ENCODE results near the gene DDX49.
A peak's percentile ranks its signal among the peaks of the same experiment; 100 is the strongest.
"Not testable (repeated sequence)": the region's sequence is repeated elsewhere in the genome, so short reads cannot be mapped to it uniquely, and the experiment has no call there.

DDX49 gene

GRCh38 chr19:18917593-18917992 is 1.9 kb upstream of the DDX49 start:
- Mint-ChIP-seq H3K4me1 (ENCODE audit: low read depth) (peaks cover 45% of the 10 kb centered on the region), H3K27ac (peak overlapping the region; percentile 58), H3K4me3 (peak overlapping the region; percentile 99)
- not testable (repeated sequence) for H3K9me3 Mint-ChIP-seq (ENCODE audit: low read depth); H3K36me3 Mint-ChIP-seq; H3K27me3 Mint-ChIP-seq

DNA sequence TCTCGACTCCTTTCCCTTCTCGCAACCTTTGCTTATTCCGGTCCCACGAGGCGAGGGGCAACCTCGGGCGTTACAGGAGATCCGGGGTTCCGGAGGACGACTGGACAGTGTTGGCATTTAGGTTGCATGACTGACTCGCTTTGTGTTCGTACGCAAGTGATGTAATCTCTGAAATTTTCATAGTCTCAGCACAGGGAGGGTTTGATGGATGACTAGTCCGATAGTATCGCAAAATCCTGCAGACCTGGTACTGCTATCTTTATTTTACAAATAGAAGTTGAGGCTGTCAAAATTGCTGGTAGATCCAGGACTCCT is 342 bp downstream of the DDX49 start:
- H3K27me3 Mint-ChIP-seq = no peaks in the 10 kb centered on the region
- H3K27ac Mint-ChIP-seq = peak overlapping the region; percentile 97
- H3K4me3 Mint-ChIP-seq = peak overlapping the region; percentile 99
- H3K9me3 Mint-ChIP-seq (ENCODE audit: low read depth) = no peaks in the 10 kb centered on the region
- no peaks in the 10 kb centered on the region for H3K36me3 Mint-ChIP-seq
- H3K4me1 Mint-ChIP-seq (ENCODE audit: low read depth) = peaks cover 39% of the 10 kb centered on the region

DNA sequence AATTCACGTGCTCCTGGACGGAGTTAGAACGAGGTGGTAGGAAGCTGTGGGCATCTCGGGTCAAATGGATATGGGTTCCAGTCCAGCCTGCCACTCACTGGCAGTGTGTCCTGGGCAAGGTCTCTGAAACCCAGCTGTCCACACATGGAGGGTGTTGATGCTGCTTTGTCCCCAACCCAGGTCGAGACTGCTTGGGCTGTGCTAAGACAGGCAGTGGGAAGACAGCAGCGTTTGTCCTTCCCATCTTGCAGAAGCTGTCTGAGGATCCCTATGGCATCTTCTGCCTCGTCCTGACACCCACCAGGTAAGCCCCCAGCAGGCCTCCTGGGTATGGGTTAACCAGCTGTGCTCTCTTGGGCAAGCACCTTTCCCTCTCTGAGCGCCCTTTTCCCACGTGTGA is 885 bp downstream of the DDX49 start:
- Mint-ChIP-seq H3K9me3 (ENCODE audit: low read depth) (no peaks in the 10 kb centered on the region), H3K4me1 (ENCODE audit: low read depth) (peaks cover 35% of the 10 kb centered on the region)

GRCh38 chr19:18921593-18921992 is 2.1 kb downstream of the DDX49 start:
- Mint-ChIP-seq H3K9me3 (ENCODE audit: low read depth) (no peaks in the 10 kb centered on the region), H3K4me1 (ENCODE audit: low read depth) (peaks cover 30% of the 10 kb centered on the region), H3K27ac (no peak overlapping the region), H3K36me3 (no peaks in the 10 kb centered on the region), H3K27me3 (no peaks in the 10 kb centered on the region), H3K4me3 (peak overlapping the region; percentile 99)

More for the DNA sequence above, 885 bp downstream of the DDX49 start:
- Mint-ChIP-seq H3K27me3 (no peaks in the 10 kb centered on the region), H3K27ac (peak overlapping the region; percentile 97), H3K36me3 (no peaks in the 10 kb centered on the region), H3K4me3 (peak overlapping the region; percentile 99)

- no peaks in the 10 kb centered on the region for H3K27me3 Mint-ChIP-seq
- H3K27ac Mint-ChIP-seq = no peak overlapping the region
- H3K4me3 Mint-ChIP-seq = no peak overlapping the region
- H3K36me3 Mint-ChIP-seq = no peaks in the 10 kb centered on the region
- no peaks in the 10 kb centered on the region for H3K9me3 Mint-ChIP-seq (ENCODE audit: low read depth)
- peaks cover 26% of the 10 kb centered on the region for H3K4me1 Mint-ChIP-seq (ENCODE audit: low read depth)
Observed at GRCh38 chr19:18922228-18922985, 2.9 kb downstream of the DDX49 start.

GRCh38 chr19:18924684-18925213 is 5.2 kb downstream of the DDX49 start:
- Mint-ChIP-seq H3K9me3 (ENCODE audit: low read depth) (no peaks in the 10 kb centered on the region), H3K4me3 (no peak overlapping the region), H3K36me3 (no peaks in the 10 kb centered on the region), H3K27ac (no peak overlapping the region), H3K4me1 (ENCODE audit: low read depth) (peaks cover 10% of the 10 kb centered on the region), H3K27me3 (no peaks in the 10 kb centered on the region)

- no peaks in the 10 kb centered on the region for H3K36me3 Mint-ChIP-seq
- no peaks in the 10 kb centered on the region for H3K27me3 Mint-ChIP-seq
- no peaks in the 10 kb centered on the region for H3K9me3 Mint-ChIP-seq (ENCODE audit: low read depth)
- peaks cover 6% of the 10 kb centered on the region for H3K4me1 Mint-ChIP-seq (ENCODE audit: low read depth)
- H3K27ac Mint-ChIP-seq = no peak overlapping the region
- no peak overlapping the region for H3K4me3 Mint-ChIP-seq
Observed at GRCh38 chr19:18928018-18928805, 8.7 kb downstream of the DDX49 start.

GRCh38 chr19:18929311-18929710 is 9.8 kb downstream of the DDX49 start:
- H3K9me3 Mint-ChIP-seq (ENCODE audit: low read depth) = no peaks in the 10 kb centered on the region
- H3K4me1 Mint-ChIP-seq (ENCODE audit: low read depth) = peaks cover 7% of the 10 kb centered on the region
- H3K27me3 Mint-ChIP-seq = peaks cover 3% of the 10 kb centered on the region
- H3K27ac Mint-ChIP-seq = no peak overlapping the region
- no peak overlapping the region for H3K4me3 Mint-ChIP-seq
- H3K36me3 Mint-ChIP-seq = no peaks in the 10 kb centered on the region

GRCh38 chr19:18931316-18932162 is 12.0 kb downstream of the DDX49 start:
- no peaks in the 10 kb centered on the region for H3K36me3 Mint-ChIP-seq
- peaks cover 7% of the 10 kb centered on the region for H3K4me1 Mint-ChIP-seq (ENCODE audit: low read depth)
- H3K9me3 Mint-ChIP-seq (ENCODE audit: low read depth) = no peaks in the 10 kb centered on the region
- no peak overlapping the region for H3K27ac Mint-ChIP-seq
- H3K27me3 Mint-ChIP-seq = peaks cover 4% of the 10 kb centered on the region
- H3K4me3 Mint-ChIP-seq = no peak overlapping the region

GRCh38 chr19:18932216-18932841 is 12.8 kb downstream of the DDX49 start:
- Mint-ChIP-seq H3K9me3 (ENCODE audit: low read depth) (no peaks in the 10 kb centered on the region), H3K27me3 (peaks cover 4% of the 10 kb centered on the region), H3K36me3 (no peaks in the 10 kb centered on the region), H3K4me1 (ENCODE audit: low read depth) (peaks cover 7% of the 10 kb centered on the region), H3K4me3 (peak overlapping the region; percentile 82), H3K27ac (no peak overlapping the region)

DNA sequence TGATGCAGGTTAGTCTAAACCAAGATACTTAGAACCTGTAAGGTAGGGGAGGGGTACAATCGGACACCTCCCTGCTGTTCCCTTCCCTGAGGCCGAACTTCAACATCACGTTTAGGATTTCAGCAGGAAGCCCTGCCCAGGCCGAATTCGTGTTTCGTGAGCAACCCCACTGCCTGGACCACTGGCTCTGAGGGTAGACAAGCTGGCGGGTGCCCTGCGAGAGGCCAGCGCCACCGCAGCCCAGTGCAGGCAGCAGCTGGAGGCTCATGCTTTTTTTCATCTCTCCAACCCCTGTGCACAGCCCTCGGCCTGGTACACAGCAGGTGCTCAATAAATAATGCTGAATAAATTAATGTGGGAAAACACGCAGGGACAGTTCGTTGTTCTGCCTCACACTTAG is 13.8 kb downstream of the DDX49 start:
- Mint-ChIP-seq H3K27ac (no peak overlapping the region), H3K9me3 (ENCODE audit: low read depth) (no peaks in the 10 kb centered on the region), H3K4me1 (ENCODE audit: low read depth) (peaks cover 7% of the 10 kb centered on the region), H3K4me3 (peak overlapping the region; percentile 23), H3K27me3 (peaks cover 6% of the 10 kb centered on the region), H3K36me3 (no peaks in the 10 kb centered on the region)

DNA sequence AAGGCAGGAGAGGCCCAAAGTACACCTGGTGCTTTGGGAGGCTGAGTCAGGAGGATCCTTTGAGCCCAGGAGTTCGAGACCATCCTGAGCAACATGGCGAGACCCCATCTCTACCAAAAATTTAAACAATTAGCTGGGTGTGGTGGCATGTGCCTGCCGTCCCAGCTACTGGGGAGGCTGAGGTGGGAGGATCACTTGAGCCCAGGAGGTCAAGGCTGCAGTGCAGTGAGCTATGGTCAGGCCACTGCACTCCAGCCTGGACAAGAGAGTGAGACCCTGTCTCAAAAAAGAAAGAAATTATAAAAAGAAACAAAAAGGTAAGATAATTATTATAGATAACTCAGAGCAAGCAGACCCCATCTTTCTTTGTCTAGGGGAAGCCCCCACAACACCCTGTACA is 19.6 kb downstream of the DDX49 start:
- H3K4me1 Mint-ChIP-seq (ENCODE audit: low read depth) = peaks cover 7% of the 10 kb centered on the region
- peak overlapping the region; percentile 65 for H3K4me3 Mint-ChIP-seq
- peaks cover 12% of the 10 kb centered on the region for H3K27me3 Mint-ChIP-seq
- H3K27ac Mint-ChIP-seq = no peak overlapping the region
- H3K9me3 Mint-ChIP-seq (ENCODE audit: low read depth) = no peaks in the 10 kb centered on the region
- H3K36me3 Mint-ChIP-seq = no peaks in the 10 kb centered on the region

GRCh38 chr19:18939922-18940768 is 20.6 kb downstream of the DDX49 start:
- H3K27me3 Mint-ChIP-seq = peaks cover 10% of the 10 kb centered on the region
- H3K4me3 Mint-ChIP-seq = peak overlapping the region; percentile 67
- no peaks in the 10 kb centered on the region for H3K9me3 Mint-ChIP-seq (ENCODE audit: low read depth)
- H3K27ac Mint-ChIP-seq = no peak overlapping the region
- no peaks in the 10 kb centered on the region for H3K36me3 Mint-ChIP-seq
- peaks cover 7% of the 10 kb centered on the region for H3K4me1 Mint-ChIP-seq (ENCODE audit: low read depth)
